Right lung (tissue), 5 donors: ENCODE measurements around the gene ANKRD36. TPM values are rescaled to one million over a fixed set of nuclear protein-coding genes. Genes with fewer than 3 reads are reported as not detected.
"Not testable (repeated sequence)": the region's sequence is repeated elsewhere in the genome, so short reads cannot be mapped to it uniquely, and the experiment has no call there.

ENCODE experiments used
- DNase-seq, 2 donors: peaks; one replicate each; pipeline ENCODE4 v3.0.0-alpha.2; 2013
- polyA plus RNA-seq, 5 donors: library from polyadenylated mRNA; unstranded; fragments of 120-200 nt; gene quantifications; one replicate each; pipeline versions ENCODE4 v1.2.1 to v1.2.3, GENCODE V29; 2013; ENCODE audit warnings: inconsistent platforms in 1 of 5, low replicate concordance in 1 of 5; ENCODE audit not compliant: insufficient read length in 5 of 5, insufficient read depth in 1 of 5

Gene ANKRD36
- polyA plus RNA-seq, 5 donors: 19.8 to 40.6 (median 38.2) TPM

- DNase-seq: peak; percentile 36 to 45
Measured at GRCh38 chr2:97112320-97113049, 468 bp upstream of the ANKRD36 start.

- not testable (repeated sequence) for DNase-seq
Measured at GRCh38 chr2:97113882-97114255, 916 bp downstream of the ANKRD36 start.

GRCh38 chr2:97129090-97129489 is 16.1 kb downstream of the ANKRD36 start:
- not testable (repeated sequence) for DNase-seq

GRCh38 chr2:97144016-97144415 is 31.1 kb downstream of the ANKRD36 start:
- not testable (repeated sequence) for DNase-seq

GRCh38 chr2:97166548-97166947 is 53.6 kb downstream of the ANKRD36 start:
- DNase-seq: not testable (repeated sequence)

GRCh38 chr2:97167938-97168337 is 55.0 kb downstream of the ANKRD36 start:
- DNase-seq: not testable (repeated sequence)

GRCh38 chr2:97168583-97168982 is 55.6 kb downstream of the ANKRD36 start:
- not testable (repeated sequence) for DNase-seq

GRCh38 chr2:97180391-97180790 is 67.4 kb downstream of the ANKRD36 start:
- DNase-seq: not testable (repeated sequence)

- DNase-seq: not testable (repeated sequence)
Measured at GRCh38 chr2:97195349-97195748, 82.4 kb downstream of the ANKRD36 start.

- DNase-seq: not testable (repeated sequence)
Measured at GRCh38 chr2:97197251-97197650, 84.3 kb downstream of the ANKRD36 start.

- DNase-seq: not testable (repeated sequence)
Measured at GRCh38 chr2:97200887-97201286, 87.9 kb downstream of the ANKRD36 start.

- DNase-seq: not testable (repeated sequence)
Measured at GRCh38 chr2:97202643-97203250, 89.8 kb downstream of the ANKRD36 start.

- no peak for DNase-seq
Measured at GRCh38 chr2:97210325-97210724, 97.4 kb downstream of the ANKRD36 start.

- not testable (repeated sequence) for DNase-seq
Measured at GRCh38 chr2:97215025-97215424, 102.1 kb downstream of the ANKRD36 start.

- DNase-seq: not testable (repeated sequence)
Measured at GRCh38 chr2:97230848-97231585, 118.1 kb downstream of the ANKRD36 start.

GRCh38 chr2:97232981-97233380 is 120.0 kb downstream of the ANKRD36 start:
- DNase-seq: not testable (repeated sequence)

- not testable (repeated sequence) for DNase-seq
Measured at GRCh38 chr2:97233660-97234295, 120.8 kb downstream of the ANKRD36 start.

GRCh38 chr2:97261192-97261591 is 148.2 kb downstream of the ANKRD36 start:
- not testable (repeated sequence) for DNase-seq

GRCh38 chr2:97266449-97266848 is 153.5 kb downstream of the ANKRD36 start:
- not testable (repeated sequence) for DNase-seq

GRCh38 chr2:97267411-97268074 is 154.6 kb downstream of the ANKRD36 start:
- no peak for DNase-seq

- not testable (repeated sequence) for DNase-seq
Measured at GRCh38 chr2:97268075-97268591, 155.2 kb downstream of the ANKRD36 start.
